ENCODE measurements around the gene OR2T11. TPM values are rescaled to one million over a fixed set of nuclear protein-coding genes. Genes with fewer than 3 reads are reported as not detected.
"Not testable (repeated sequence)": the region's sequence is repeated elsewhere in the genome, so short reads cannot be mapped to it uniquely, and the experiment has no call there.

The OR2T11 gene, protein sequence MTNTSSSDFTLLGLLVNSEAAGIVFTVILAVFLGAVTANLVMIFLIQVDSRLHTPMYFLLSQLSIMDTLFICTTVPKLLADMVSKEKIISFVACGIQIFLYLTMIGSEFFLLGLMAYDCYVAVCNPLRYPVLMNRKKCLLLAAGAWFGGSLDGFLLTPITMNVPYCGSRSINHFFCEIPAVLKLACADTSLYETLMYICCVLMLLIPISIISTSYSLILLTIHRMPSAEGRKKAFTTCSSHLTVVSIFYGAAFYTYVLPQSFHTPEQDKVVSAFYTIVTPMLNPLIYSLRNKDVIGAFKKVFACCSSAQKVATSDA
- not detected for total RNA-seq
- 0.92 TPM for total RNA-seq (2013)

- H3K27me3 ChIP-seq (ENCODE audit: control insufficient read depth, insufficient read depth, low read length), result not testable (repeated sequence)
- no CpG with 5 or more reads among the region's 2 CpGs for WGBS (ENCODE audit: insufficient coverage)
Observed at GRCh38 chr1:248634991-248635390, at the start of gene OR2T11. TSS of gene OR2T11 (minus strand) at chr1:248635091. CDS start at chr1:248627128, 7,963 bp downstream.

DNA sequence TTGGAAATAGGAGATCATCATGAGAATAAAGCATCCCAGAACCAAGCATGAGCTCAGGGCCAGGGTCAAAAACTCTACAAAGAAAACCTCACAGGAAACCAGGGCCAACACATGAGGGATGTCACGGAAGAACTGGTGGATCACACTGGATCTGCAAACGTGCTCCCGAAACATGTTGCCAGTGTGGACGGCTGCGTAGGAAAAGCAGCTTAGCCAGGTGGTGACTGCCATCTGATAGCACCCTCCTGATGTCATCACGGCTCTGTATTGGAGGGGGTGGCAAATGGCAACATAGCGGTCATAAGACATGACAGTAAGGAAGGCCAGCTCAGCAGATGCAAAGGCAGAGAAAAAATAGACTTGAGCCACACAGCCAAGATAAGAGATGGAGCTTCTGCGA lies 46.8 kb upstream of the OR2T11 start:
- Histone ChIP-seq H3K36me3 (ENCODE audit: control insufficient read depth, insufficient read depth, low read length) (no peaks in the 10 kb centered on the region), H3K9me3 (ENCODE audit: control insufficient read depth, insufficient read depth, low read length) (no peaks in the 10 kb centered on the region), H3K27ac (ENCODE audit: low read length) (no peak overlapping the region), H3K4me3 (ENCODE audit: low read length) (no peak overlapping the region), H3K4me1 (ENCODE audit: control insufficient read depth, insufficient read depth, low read length) (no peaks in the 10 kb centered on the region), H3K27me3 (ENCODE audit: control insufficient read depth, insufficient read depth, low read length) (no peaks in the 10 kb centered on the region)
- H3K27me3 Mint-ChIP-seq (ENCODE audit: low read depth in 2 of 2), result peaks cover 0 to 3% of the 10 kb centered on the region in 2 donors
- H3K4me1 Mint-ChIP-seq, result no peaks in the 10 kb centered on the region
- no peaks in the 10 kb centered on the region for H3K9me3 Mint-ChIP-seq
- no peak overlapping the region for H3K4me3 Mint-ChIP-seq
- 87% methylated on average over 8 of the region's 8 CpGs for WGBS (ENCODE audit: insufficient coverage)
- TF ChIP-seq, protein P1, sequence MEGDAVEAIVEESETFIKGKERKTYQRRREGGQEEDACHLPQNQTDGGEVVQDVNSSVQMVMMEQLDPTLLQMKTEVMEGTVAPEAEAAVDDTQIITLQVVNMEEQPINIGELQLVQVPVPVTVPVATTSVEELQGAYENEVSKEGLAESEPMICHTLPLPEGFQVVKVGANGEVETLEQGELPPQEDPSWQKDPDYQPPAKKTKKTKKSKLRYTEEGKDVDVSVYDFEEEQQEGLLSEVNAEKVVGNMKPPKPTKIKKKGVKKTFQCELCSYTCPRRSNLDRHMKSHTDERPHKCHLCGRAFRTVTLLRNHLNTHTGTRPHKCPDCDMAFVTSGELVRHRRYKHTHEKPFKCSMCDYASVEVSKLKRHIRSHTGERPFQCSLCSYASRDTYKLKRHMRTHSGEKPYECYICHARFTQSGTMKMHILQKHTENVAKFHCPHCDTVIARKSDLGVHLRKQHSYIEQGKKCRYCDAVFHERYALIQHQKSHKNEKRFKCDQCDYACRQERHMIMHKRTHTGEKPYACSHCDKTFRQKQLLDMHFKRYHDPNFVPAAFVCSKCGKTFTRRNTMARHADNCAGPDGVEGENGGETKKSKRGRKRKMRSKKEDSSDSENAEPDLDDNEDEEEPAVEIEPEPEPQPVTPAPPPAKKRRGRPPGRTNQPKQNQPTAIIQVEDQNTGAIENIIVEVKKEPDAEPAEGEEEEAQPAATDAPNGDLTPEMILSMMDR (IDR thresholded peaks at IDR 0.05), result no peak
- H3K27ac Mint-ChIP-seq, result no peak overlapping the region
- ATAC-seq (no peak), DNase-seq (no peak)
- intact Hi-C loops (cut with micrococcal nuclease), result no loop called here
- H3K36me3 Mint-ChIP-seq, result no peaks in the 10 kb centered on the region

More at GRCh38 chr1:248634991-248635390, at the start of gene OR2T11:
- H3K27me3 Mint-ChIP-seq (ENCODE audit: low read depth in 2 of 2); H3K4me3 ChIP-seq (ENCODE audit: low read length); H3K27ac ChIP-seq (ENCODE audit: low read length); H3K4me1 Mint-ChIP-seq; H3K4me1 ChIP-seq (ENCODE audit: control insufficient read depth, insufficient read depth, low read length); H3K4me3 Mint-ChIP-seq; ATAC-seq; DNase-seq; intact Hi-C loops (cut with micrococcal nuclease); H3K9me3 ChIP-seq (ENCODE audit: control insufficient read depth, insufficient read depth, low read length); H3K36me3 ChIP-seq (ENCODE audit: control insufficient read depth, insufficient read depth, low read length); H3K27ac Mint-ChIP-seq; H3K36me3 Mint-ChIP-seq; H3K9me3 Mint-ChIP-seq: not testable (repeated sequence)

DNA sequence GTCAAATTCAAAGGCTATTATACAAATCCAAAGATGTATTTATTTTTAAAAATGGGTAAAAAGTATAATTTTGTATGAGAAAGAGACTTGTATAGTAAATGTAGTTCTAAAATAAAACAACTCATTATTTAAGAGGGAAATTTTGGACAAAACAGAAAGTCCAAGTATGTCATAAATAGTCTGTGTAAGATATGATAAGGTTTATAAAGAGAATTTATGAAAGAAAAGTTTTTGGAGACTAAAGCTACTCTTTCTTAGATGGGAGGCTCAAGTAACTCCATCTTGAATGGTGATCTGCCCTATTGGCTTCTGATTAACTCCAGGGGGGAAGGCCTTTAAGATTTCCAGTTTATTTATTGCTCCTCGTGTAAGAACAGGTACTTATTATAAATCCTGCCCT lies 35.1 kb upstream of the OR2T11 start:
- H3K36me3 ChIP-seq (ENCODE audit: control insufficient read depth, insufficient read depth, low read length), result no peaks in the 10 kb centered on the region
- Mint-ChIP-seq H3K27me3 (ENCODE audit: low read depth in 2 of 2) (peaks cover 0 to 4% of the 10 kb centered on the region in 2 donors), H3K36me3 (no peaks in the 10 kb centered on the region), H3K4me1 (no peaks in the 10 kb centered on the region), H3K4me3 (no peak overlapping the region), H3K27ac (no peak overlapping the region), H3K9me3 (no peaks in the 10 kb centered on the region)
- H3K4me1 ChIP-seq (ENCODE audit: control insufficient read depth, insufficient read depth, low read length), result no peaks in the 10 kb centered on the region
- ATAC-seq, result no peak
- TF ChIP-seq, protein P1 (IDR thresholded peaks at IDR 0.05), result no peak
- DNase-seq, result no peak
- H3K27ac ChIP-seq (ENCODE audit: low read length), result no peak overlapping the region
- WGBS (ENCODE audit: insufficient coverage), result no CpG with 5 or more reads among the region's 1 CpG
- H3K9me3 ChIP-seq (ENCODE audit: control insufficient read depth, insufficient read depth, low read length), result no peaks in the 10 kb centered on the region
- H3K4me3 ChIP-seq (ENCODE audit: low read length), result no peak overlapping the region
- intact Hi-C loops (cut with micrococcal nuclease), result no loop called here
- H3K27me3 ChIP-seq (ENCODE audit: control insufficient read depth, insufficient read depth, low read length), result no peaks in the 10 kb centered on the region

GRCh38 chr1:248663453-248664328 lies 28.8 kb upstream of the OR2T11 start:
- H3K4me3 Mint-ChIP-seq; H3K27me3 ChIP-seq (ENCODE audit: control insufficient read depth, insufficient read depth, low read length); intact Hi-C loops (cut with micrococcal nuclease); H3K4me3 ChIP-seq (ENCODE audit: low read length); H3K4me1 Mint-ChIP-seq; H3K27me3 Mint-ChIP-seq (ENCODE audit: low read depth in 2 of 2); ATAC-seq; H3K27ac Mint-ChIP-seq; H3K36me3 ChIP-seq (ENCODE audit: control insufficient read depth, insufficient read depth, low read length); H3K9me3 Mint-ChIP-seq; DNase-seq; H3K4me1 ChIP-seq (ENCODE audit: control insufficient read depth, insufficient read depth, low read length); H3K9me3 ChIP-seq (ENCODE audit: control insufficient read depth, insufficient read depth, low read length); H3K36me3 Mint-ChIP-seq: not testable (repeated sequence)
- WGBS (ENCODE audit: insufficient coverage), result 48% methylated on average over 5 of the region's 5 CpGs
- peak overlapping the region; percentile 50 for H3K27ac ChIP-seq (ENCODE audit: low read length)

DNA sequence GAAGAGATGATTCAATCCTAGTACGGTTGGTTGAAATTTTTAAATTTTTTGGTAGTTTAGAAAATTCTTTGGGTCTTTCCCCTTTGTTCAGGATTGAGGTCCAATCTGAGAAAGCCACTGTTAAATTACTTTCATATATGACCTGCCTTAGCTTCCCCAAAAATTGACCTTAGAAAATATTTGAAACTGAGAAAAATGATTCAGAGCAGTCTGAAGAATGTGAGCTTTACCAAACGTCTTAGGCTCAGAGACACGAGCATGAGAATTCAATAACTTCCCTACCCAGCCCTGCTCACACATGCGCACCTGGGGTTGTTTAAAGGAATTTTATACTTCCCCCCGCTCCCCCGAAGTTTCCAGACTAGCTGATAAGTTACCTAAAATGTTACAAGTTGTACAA lies 21.9 kb upstream of the OR2T11 start:
- WGBS (ENCODE audit: insufficient coverage), result no CpG with 5 or more reads among the region's 6 CpGs
- DNase-seq; H3K9me3 ChIP-seq (ENCODE audit: control insufficient read depth, insufficient read depth, low read length); H3K36me3 Mint-ChIP-seq; H3K27ac Mint-ChIP-seq; H3K27me3 Mint-ChIP-seq (ENCODE audit: low read depth in 2 of 2); H3K27ac ChIP-seq (ENCODE audit: low read length); H3K4me3 Mint-ChIP-seq; intact Hi-C loops (cut with micrococcal nuclease); H3K4me3 ChIP-seq (ENCODE audit: low read length); H3K4me1 Mint-ChIP-seq; H3K36me3 ChIP-seq (ENCODE audit: control insufficient read depth, insufficient read depth, low read length); H3K27me3 ChIP-seq (ENCODE audit: control insufficient read depth, insufficient read depth, low read length); H3K9me3 Mint-ChIP-seq; H3K4me1 ChIP-seq (ENCODE audit: control insufficient read depth, insufficient read depth, low read length); ATAC-seq: not testable (repeated sequence)

DNA sequence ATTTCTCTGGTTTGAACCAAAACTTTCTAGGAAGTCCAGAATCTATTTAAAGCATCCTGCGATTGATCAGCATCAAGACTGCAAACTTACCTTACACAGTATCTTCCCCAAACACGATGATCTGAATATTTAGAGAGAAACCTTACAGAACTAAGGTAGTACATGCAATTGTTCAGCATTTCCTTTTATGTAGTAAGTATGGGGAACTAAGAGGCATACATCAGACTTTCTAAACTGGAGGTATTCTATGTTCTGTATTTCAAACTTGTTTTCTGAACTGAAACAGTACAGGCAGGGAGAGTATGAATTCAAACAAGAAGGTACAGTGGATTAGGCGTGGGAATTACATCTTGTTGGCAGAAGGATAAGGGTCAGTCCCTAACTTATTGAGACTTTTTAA lies 20.5 kb upstream of the OR2T11 start, which contains the start of gene OR2T27:
Gene OR2T27 (minus strand): TSS at position 175 of the 400 bp plus-strand sequence. CDS start 4,644 bp downstream, outside the sequence.
- H3K27me3 ChIP-seq (ENCODE audit: control insufficient read depth, insufficient read depth, low read length); H3K4me3 Mint-ChIP-seq; H3K9me3 ChIP-seq (ENCODE audit: control insufficient read depth, insufficient read depth, low read length); H3K9me3 Mint-ChIP-seq; H3K27ac Mint-ChIP-seq; H3K4me1 Mint-ChIP-seq; H3K27me3 Mint-ChIP-seq (ENCODE audit: low read depth in 2 of 2); H3K27ac ChIP-seq (ENCODE audit: low read length); H3K4me3 ChIP-seq (ENCODE audit: low read length); H3K36me3 ChIP-seq (ENCODE audit: control insufficient read depth, insufficient read depth, low read length); intact Hi-C loops (cut with micrococcal nuclease); H3K4me1 ChIP-seq (ENCODE audit: control insufficient read depth, insufficient read depth, low read length); ATAC-seq; DNase-seq; H3K36me3 Mint-ChIP-seq: not testable (repeated sequence)
- no CpG with 5 or more reads among the region's 3 CpGs for WGBS (ENCODE audit: insufficient coverage)

All from natural killer cell (primary cell).